ENCODE measurements around the gene TTLL11. TPM values are rescaled to one million over a fixed set of nuclear protein-coding genes. Genes with fewer than 3 reads are reported as not detected.

Gene TTLL11
- total and polyA plus RNA-seq, 8 donors: 5.4 to 11.6 (median 9.5) TPM

GRCh38 chr9:121930956-121931355 lies 162.2 kb downstream of the TTLL11 start:
- intact Hi-C loops (cut with DNase I): no loop called here
- Histone ChIP-seq H3K36me3 (peaks cover 0 to 8% of the 10 kb centered on the region in 2 donors), H3K9me3 (no peaks in the 10 kb centered on the region), H3K4me1 (no peaks in the 10 kb centered on the region), H3K27ac (no peak overlapping the region), H3K4me3 (no peak overlapping the region), H3K27me3 (no peaks in the 10 kb centered on the region)
- TF ChIP-seq CTCF (IDR thresholded peaks at IDR 0.05): no peak
- DNase-seq (no peak), ATAC-seq (no peak)

DNA sequence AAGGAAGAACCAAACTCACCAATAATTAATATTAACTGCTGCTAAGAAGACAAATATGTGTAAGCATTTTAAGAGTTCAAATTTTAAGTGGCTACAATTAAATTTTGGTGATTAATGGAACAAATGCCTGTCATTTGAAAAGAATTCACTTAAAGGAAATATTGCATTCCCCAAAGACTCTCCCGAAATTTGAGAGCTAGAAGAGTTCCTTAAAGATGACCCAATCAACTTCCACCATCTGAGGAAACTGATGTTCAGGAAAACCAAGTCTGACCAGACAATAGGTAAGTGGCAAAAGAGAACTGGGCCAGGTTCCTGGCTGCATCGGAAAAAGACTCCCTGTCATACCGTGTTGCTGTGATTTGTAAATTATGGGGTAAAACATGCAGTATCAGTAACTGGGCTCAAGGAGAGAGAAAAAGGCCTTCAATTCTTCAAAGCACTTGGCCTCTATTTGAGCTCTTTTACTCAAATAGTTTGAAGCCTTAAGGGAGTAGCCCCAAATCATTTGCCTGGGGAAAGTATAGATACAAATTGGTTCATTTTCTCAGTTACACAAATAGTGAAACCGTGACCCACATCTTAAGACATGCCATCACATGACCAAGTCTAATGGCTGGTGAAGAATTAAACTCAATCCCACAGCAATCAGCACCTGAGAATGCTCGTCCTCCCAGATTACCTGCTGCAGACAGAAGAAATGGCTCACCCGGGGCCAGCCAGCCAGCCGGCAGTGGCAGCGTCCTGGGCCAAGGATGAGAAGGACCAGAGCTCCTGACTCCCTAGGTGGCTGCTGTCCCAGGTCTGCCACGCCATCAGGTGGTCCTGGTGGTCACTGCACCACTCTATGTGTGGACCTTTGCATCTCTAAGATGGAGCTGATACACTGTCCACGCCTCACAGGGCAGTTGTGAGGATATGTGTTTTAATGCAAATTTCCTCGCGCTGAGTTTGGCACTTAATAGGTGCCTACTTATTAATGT lies 162.9 kb downstream of the TTLL11 start:
- Histone ChIP-seq H3K27me3 (no peaks in the 10 kb centered on the region), H3K36me3 (peaks cover 0 to 5% of the 10 kb centered on the region in 2 donors), H3K9me3 (no peaks in the 10 kb centered on the region), H3K4me3 (no peak overlapping the region), H3K4me1 (no peaks in the 10 kb centered on the region), H3K27ac (no peak overlapping the region)
- intact Hi-C loops (cut with DNase I): no loop called here
- DNase-seq (no peak), ATAC-seq (no peak)
- TF ChIP-seq CTCF (IDR thresholded peaks at IDR 0.05): no peak

DNA sequence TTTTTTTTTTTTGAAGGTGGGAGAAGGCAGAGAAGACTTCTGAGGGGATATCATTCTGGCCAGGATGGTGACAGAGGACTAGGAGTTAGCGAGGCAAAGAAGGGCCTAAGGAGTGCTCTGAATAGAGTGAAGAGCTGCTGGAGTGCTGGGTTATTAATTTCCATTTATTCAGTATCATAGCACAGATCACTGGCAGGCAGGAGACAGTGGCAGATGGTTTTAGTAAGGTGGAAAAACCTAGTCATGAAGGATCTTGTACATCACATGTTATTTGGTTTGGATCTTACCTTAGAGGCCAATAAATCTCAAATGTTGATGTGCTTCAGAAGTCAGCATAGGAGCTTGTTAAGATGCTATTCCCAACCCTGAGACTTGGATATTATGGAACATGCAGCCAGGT lies 165.5 kb downstream of the TTLL11 start:
- Histone ChIP-seq H3K27ac (no peak overlapping the region), H3K4me1 (no peaks in the 10 kb centered on the region), H3K4me3 (no peak overlapping the region), H3K27me3 (no peaks in the 10 kb centered on the region), H3K9me3 (no peaks in the 10 kb centered on the region), H3K36me3 (peaks cover 0 to 5% of the 10 kb centered on the region in 2 donors)
- TF ChIP-seq CTCF (IDR thresholded peaks at IDR 0.05): no peak
- ATAC-seq (no peak), DNase-seq (no peak)
- intact Hi-C loops (cut with DNase I): no loop called here

- DNase-seq: no peak
- no peak for TF ChIP-seq CTCF (IDR thresholded peaks at IDR 0.05)
- Histone ChIP-seq H3K36me3 (peaks cover 0 to 5% of the 10 kb centered on the region in 2 donors), H3K4me3 (no peak overlapping the region), H3K9me3 (no peaks in the 10 kb centered on the region), H3K27me3 (no peaks in the 10 kb centered on the region), H3K4me1 (no peaks in the 10 kb centered on the region), H3K27ac (no peak overlapping the region)
- intact Hi-C loops (cut with DNase I): no loop called here
- no peak for ATAC-seq
Measured at GRCh38 chr9:121927081-121927480, 166.0 kb downstream of the TTLL11 start.

GRCh38 chr9:121926351-121926801 lies 166.7 kb downstream of the TTLL11 start:
- no peaks in the 10 kb centered on the region for H3K4me1 ChIP-seq
- H3K27ac ChIP-seq: no peak overlapping the region
- no peak for DNase-seq
- no peaks in the 10 kb centered on the region for H3K9me3 ChIP-seq
- no peaks in the 10 kb centered on the region for H3K27me3 ChIP-seq
- no peak overlapping the region for H3K4me3 ChIP-seq
- no peak for ATAC-seq
- intact Hi-C loops (cut with DNase I): no loop called here
- peaks cover 0 to 5% of the 10 kb centered on the region in 2 donors for H3K36me3 ChIP-seq
- no peak for TF ChIP-seq CTCF (IDR thresholded peaks at IDR 0.05)
